Limb (tissue), 2 donors: ENCODE results near the gene DYSF.

Experiments
- DNase-seq, 2 donors: peaks; one replicate each; pipeline ENCODE4 v3.0.0-alpha.2; 2016; ENCODE audit errors: extremely low spot score in 2 of 2

Gene DYSF

DNA sequence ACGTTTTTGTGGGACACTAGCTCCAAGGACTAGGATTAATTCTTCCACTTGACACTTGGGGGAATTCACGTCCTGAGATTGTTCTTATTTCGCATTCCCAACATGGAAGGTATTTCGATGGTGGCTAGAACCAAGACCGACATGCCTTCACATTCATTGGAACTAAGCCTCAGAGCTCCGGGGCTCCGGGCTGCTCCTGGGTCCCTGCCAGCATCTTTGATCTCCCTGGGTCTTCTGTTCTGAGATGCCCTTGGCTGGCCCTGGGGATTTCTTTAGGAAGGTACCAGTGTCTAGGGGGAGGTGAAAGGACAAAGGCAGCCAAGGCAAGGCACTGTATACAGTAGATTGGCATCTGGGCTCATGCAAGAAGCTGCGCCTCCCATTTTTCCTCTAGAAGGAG, 76.8 kb downstream of the DYSF start:
- DNase-seq: peak in 1 of 2 donors; percentile 23

GRCh38 chr2:71530641-71531332, 77.4 kb downstream of the DYSF start:
- DNase-seq: peak; percentile 26 to 46

GRCh38 chr2:71531522-71532047, 78.2 kb downstream of the DYSF start:
- peak in 1 of 2 donors; percentile 4 for DNase-seq

DNA sequence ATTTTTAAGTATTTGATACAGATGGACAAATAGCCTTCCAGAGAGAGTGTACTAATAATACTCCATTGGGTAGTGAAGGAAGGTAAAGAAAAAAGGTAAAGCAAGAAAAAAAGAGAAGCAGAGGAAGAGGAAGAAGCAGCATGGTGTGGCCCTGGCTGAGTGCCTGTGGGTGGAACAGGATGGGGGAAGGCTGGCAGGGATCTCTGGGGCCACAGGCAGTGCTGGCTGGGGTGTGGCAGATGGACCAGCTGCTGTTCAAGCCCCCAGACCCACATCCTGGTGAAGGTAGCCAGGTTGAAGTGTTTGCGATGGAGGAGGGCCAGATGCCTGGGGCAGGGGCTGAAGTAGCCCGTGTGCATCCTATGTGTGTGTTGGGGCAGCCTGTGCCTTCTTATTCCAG, 79.0 kb downstream of the DYSF start:
- peak in 1 of 2 donors; percentile 20 for DNase-seq

GRCh38 chr2:71534201-71534600, 80.8 kb downstream of the DYSF start:
- peak in 1 of 2 donors; percentile 7 for DNase-seq

GRCh38 chr2:71534826-71535225, 81.5 kb downstream of the DYSF start:
- peak in 1 of 2 donors; percentile 32 for DNase-seq

DNA sequence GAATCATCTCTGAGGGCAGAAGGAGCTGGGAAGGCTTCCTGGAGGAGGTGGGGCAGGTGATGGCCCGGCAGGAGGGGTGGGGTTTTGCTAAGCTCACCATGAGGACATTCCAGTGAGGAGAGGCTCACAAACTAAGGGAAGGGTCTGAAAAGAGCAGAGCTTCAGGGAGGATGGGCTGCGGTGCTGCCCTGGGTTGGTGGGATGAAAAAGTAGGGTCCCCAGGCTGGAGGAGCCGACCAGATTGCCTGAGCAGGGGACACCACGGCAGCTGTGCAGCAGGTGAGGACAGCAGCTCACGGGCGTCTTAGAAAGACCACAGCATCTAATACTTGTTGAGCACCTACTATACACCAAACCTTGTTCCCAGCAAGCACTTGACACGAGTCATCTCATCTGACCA, 82.2 kb downstream of the DYSF start:
- DNase-seq: peak in 1 of 2 donors; percentile 23

DNA sequence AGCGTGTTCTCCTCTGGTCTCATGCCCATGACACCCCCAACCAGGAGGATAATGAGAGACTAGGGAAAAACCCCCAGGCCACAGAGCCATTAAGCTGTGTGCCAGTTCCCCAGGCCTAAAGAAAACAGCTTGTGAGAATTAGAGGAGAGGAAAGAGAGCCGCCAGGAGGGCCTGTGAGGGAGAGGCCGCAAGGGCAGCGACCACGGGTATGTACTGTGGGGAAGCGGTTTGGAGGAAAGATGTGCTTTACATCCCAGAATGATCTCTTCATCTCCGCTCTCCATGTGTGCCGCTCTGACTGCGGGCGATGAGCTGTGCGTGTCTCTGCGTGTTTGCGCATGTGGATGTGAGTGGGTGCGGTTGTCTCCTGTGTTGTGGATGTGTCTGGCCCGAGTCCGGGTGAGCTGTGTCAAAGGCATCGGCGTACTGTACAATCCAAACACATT, 82.9 kb downstream of the DYSF start:
- DNase-seq: peak in 1 of 2 donors; percentile 47

DNA sequence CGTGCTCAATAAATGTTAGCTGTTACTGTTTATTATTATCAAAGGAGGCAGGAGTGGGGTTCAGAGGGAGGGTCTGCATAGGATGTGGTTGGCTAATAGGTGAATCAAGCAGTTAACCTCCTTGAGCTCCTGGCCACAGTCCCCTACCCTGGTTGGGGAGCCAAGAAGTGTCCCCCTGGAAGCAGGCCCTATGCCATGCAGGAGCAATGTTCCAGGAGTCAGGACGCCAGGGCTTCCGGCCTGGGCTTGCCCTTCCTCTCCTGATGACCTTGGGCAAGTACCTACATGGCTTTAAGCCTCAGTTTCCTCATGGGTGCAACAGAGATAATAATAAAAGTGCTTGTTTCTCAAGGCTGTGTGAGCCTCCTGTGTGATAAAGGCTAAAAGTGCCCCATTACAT, 84.9 kb downstream of the DYSF start:
- peak in 1 of 2 donors; percentile 16 for DNase-seq

GRCh38 chr2:71538656-71539265, 85.4 kb downstream of the DYSF start:
- peak in 1 of 2 donors; percentile 21 for DNase-seq

DNA sequence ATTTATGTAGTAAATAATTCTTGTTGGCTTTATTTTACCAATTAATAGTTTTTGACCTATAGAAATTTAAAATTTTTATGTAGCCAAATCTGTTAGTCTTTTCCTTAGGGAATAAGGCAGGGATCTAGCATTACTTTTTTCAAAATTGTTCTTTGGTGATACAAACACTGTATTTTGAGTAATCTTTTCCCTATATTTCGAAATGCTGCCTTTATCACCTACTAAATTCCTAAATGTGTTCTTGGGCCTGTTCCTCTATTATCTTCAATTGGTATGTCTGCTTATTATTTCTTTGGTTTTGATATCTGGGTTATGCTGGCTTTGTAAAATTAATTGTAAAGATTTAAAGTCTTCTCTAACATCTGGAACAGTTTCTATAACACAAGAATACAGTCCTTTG, 87.5 kb downstream of the DYSF start:
- DNase-seq: no peak

DNA sequence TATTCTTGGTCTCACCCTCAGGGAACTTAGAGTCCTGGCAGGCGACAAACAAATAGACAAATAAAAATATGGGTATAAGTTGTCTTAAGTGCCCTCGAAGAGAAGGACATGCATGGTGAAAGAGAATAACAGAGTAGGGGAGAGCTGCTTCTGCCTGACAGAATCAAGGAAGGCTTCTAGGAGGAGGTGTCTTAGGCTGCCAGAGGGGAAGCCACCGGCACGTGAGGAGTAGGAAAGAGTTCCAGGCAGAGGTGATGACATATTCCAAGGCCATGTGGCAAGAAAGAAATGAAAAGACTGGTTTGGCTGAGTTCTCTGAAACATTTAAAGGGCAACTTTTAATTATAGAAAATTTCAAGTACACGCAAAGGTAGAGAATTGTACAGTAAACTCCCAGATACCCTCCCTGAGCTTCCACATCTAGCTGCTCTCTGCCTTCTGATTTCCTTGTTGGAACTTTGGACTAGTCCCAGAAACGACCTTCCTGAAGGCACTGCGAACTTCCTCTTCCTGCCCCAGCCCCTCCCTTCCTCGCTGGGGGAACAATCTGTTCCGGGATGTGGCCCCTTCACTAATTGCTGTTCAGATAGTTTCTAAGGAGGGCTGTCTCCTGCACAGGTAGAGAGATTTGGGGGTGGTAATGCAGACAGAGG, 91.7 kb downstream of the DYSF start:
- DNase-seq: peak in 1 of 2 donors; percentile 1

GRCh38 chr2:71545572-71546274, 92.4 kb downstream of the DYSF start:
- peak; percentile 78 to 81 for DNase-seq

DNA sequence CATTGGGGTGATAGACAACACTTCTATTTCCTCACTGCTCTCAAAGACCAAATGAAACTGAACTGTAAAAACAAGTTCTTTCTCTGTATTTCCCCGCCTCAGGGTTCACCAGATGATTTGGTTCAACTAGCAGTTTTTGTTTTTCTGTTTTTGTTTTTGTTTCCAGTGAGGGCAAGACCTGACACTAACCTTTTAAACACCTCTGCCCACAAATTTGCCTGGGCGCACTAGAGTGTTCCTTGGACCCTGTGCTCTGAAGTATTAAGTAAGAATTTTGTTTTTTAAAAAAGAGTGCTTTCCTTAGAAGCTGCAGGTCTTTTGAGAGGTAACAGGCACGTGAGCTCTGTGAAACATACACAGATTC, 92.9 kb downstream of the DYSF start:
- DNase-seq: no peak

DNA sequence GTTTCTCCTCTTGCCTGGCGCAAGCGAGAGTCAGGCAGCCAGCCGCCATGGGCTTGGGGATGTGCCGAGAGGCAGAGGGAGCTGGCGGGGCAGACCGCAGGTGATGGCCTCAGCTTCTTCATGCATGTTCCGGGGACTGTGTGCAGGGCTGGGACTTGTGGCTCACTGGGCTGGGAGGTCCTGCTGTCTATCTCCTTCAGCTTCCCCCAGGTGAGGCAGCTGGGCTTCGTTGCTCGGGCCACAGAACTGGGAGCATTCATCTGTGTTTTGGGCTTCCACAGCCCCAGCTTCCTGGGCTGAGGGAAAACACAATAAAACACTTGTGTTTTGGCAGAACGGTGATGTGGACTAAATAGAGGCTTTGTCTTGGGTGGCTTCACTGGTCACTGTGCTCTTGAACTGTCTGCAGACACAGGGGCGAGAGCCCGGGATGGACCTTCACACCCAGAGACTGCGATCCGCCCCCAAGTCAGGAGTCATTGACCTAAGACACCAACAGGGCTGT, 93.5 kb downstream of the DYSF start:
- DNase-seq: no peak

DNA sequence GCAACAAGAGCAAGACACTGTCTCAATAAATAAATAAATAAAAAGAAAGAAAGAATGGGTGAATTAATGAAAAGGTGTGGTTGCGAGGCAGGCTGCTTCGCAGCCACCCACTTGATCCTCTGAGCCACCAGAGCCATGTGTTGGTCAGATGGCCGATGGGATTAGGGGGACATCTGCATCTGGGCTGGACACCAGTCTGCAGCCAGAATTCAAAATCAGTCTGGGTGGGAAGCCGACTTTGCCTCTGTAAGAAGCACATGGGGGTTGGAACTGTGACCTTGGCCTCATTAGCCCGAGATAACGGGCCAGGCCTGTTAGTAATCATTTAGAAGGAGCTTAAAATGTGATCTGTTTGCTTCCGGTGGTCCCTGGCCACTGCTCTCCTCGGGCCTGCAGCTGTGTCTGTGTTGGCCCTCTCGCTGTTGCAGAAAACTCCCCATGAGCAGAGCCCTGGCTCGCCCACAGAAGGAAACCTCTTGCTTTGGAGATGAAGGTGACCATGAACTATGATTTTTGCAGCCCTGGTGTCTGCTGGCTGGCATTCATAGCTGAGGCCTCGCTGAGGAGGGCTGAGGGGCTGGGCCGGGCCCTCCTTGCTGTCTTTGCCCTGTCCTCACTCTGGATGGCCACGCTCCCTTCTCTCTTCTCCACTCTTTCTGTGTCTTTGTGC, 94.4 kb downstream of the DYSF start:
- no peak for DNase-seq

GRCh38 chr2:71548646-71549425, 95.5 kb downstream of the DYSF start:
- peak; percentile 79 to 84 for DNase-seq

GRCh38 chr2:71550801-71551630, 97.7 kb downstream of the DYSF start:
- DNase-seq: no peak

DNA sequence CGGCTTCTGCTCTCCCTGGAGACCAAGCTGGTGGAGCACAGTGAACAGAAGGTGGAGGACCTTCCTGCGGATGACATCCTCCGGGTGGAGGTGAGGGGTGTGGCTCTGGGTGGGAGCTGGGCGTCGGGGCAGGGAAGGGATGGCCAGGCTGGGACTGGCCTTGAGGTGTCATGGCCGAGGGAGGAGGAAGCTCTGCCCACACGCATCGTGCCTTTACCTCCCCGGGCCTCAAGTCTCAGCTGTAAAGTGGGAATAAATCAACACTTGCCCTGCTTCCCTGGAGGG, 98.2 kb downstream of the DYSF start:
- DNase-seq: no peak

GRCh38 chr2:71552356-71552755, 99.0 kb downstream of the DYSF start:
- peak in 1 of 2 donors; percentile 12 for DNase-seq
